DND-41 (cell line): ENCODE measurements around the gene ABCA13.

Source experiments
- ATAC-seq: fragments of 200-7000 bp; cut with Tn5 transposase; 3 replicates; pipeline ENCODE4 v1.9.1; 2021; ENCODE audit warnings: low read depth; ENCODE audit not compliant: insufficient read depth
- DNase-seq: peaks from one replicate; pipeline ENCODE4 v3.0.0-alpha.2; 2020
- H2AFZ ChIP-seq: 2 replicates; pipeline ENCODE4 v1.6.0; 2012; ENCODE audit warnings: low read depth, low read length
- H3K27ac ChIP-seq: 2 replicates; pipeline ENCODE4 v1.5.1; 2012; ENCODE audit warnings: low read length, inconsistent platforms
- H3K27me3 ChIP-seq: fragments of 200-600 bp; sonication (generic); 2 replicates; pipeline ENCODE4 v1.6.0; 2012; ENCODE audit warnings: low read length, mild to moderate bottlenecking, inconsistent platforms; ENCODE audit not compliant: insufficient read depth, poor library complexity
- H3K36me3 ChIP-seq: 2 replicates; pipeline ENCODE4 v1.5.1; 2012; ENCODE audit warnings: low read length, inconsistent platforms; ENCODE audit not compliant: insufficient read depth
- H3K4me1 ChIP-seq: 2 replicates; pipeline ENCODE4 v1.5.1; 2012; ENCODE audit warnings: mild to moderate bottlenecking, low read length; ENCODE audit not compliant: insufficient read depth
- H3K4me2 ChIP-seq: 2 replicates; pipeline ENCODE4 v1.6.0; 2012; ENCODE audit warnings: mild to moderate bottlenecking, moderate library complexity, low read length, inconsistent platforms; ENCODE audit not compliant: insufficient read depth
- H3K4me3 ChIP-seq, 2 experiments: fragments of 200-600 bp in 1 of 2; shearing (Covaris generic) in 1 of 2; 2 replicates each; pipeline ENCODE4 v1.5.1; 2012 to 2016; ENCODE audit warnings: inconsistent platforms in 2 of 2, low read length in 2 of 2, mild to moderate bottlenecking in 2 of 2, low read depth in 1 of 2, moderate library complexity in 1 of 2
- H3K79me2 ChIP-seq: 2 replicates; pipeline ENCODE4 v1.6.0; 2012; ENCODE audit warnings: low read length, inconsistent platforms; ENCODE audit not compliant: insufficient read depth
- H3K9ac ChIP-seq: 2 replicates; pipeline ENCODE4 v1.6.0; 2012; ENCODE audit warnings: low read depth, mild to moderate bottlenecking, inconsistent platforms, low read length, moderate library complexity
- H3K9me3 ChIP-seq: 2 replicates; pipeline ENCODE4 v1.5.1; 2012; ENCODE audit warnings: low read length, moderate library complexity, mild to moderate bottlenecking, inconsistent platforms; ENCODE audit not compliant: insufficient read depth, severe bottlenecking
- H4K20me1 ChIP-seq: 2 replicates; pipeline ENCODE4 v1.6.0; 2012; ENCODE audit warnings: low read length; ENCODE audit not compliant: insufficient read depth
- CTCF ChIP-seq: IDR thresholded peaks from 2 replicates; pipeline ENCODE4 v1.5.1; 2012; ENCODE audit warnings: borderline replicate concordance, low read length, moderate library complexity, mild to moderate bottlenecking; ENCODE audit not compliant: poor library complexity, severe bottlenecking; ENCODE audit errors: extremely low read depth
- EZH2 ChIP-seq: IDR thresholded peaks from 3 replicates; pipeline ENCODE4 v1.6.1; 2012; ENCODE audit warnings: borderline replicate concordance, low read depth, mild to moderate bottlenecking, moderate library complexity, low read length, inconsistent platforms; ENCODE audit not compliant: severe bottlenecking

Gene ABCA13

GRCh38 chr7:48355346-48355745, 184.1 kb downstream of the ABCA13 start:
- Histone ChIP-seq H3K27ac (no peak overlapping the region), H3K9me3 (no peaks in the 10 kb centered on the region), H3K36me3 (no peaks in the 10 kb centered on the region), H2AFZ (no peak overlapping the region), H4K20me1 (no peaks in the 10 kb centered on the region), H3K9ac (no peak overlapping the region), H3K4me1 (no peaks in the 10 kb centered on the region), H3K4me2 (no peak overlapping the region), H3K27me3 (no peaks in the 10 kb centered on the region), H3K4me3 (no peak overlapping the region), H3K79me2 (no peaks in the 10 kb centered on the region)
- DNase-seq = no peak
- TF ChIP-seq CTCF (no peak), EZH2 (no peak)
- ATAC-seq = no peak

- no peaks in the 10 kb centered on the region for H3K27me3 ChIP-seq
- no peak overlapping the region for H3K4me3 ChIP-seq
- no peak overlapping the region for H3K9ac ChIP-seq
- no peak overlapping the region for H3K4me2 ChIP-seq
- H3K36me3 ChIP-seq = no peaks in the 10 kb centered on the region
- DNase-seq (no peak), ATAC-seq (no peak)
- H4K20me1 ChIP-seq = no peaks in the 10 kb centered on the region
- no peak overlapping the region for H2AFZ ChIP-seq
- H3K79me2 ChIP-seq = no peaks in the 10 kb centered on the region
- no peak overlapping the region for H3K27ac ChIP-seq
- no peaks in the 10 kb centered on the region for H3K9me3 ChIP-seq
- no peaks in the 10 kb centered on the region for H3K4me1 ChIP-seq
- TF ChIP-seq EZH2 = no peak
- TF ChIP-seq CTCF = no peak
Measured at GRCh38 chr7:48360574-48360973, 189.3 kb downstream of the ABCA13 start.

- Histone ChIP-seq H3K36me3 (no peaks in the 10 kb centered on the region), H3K4me1 (no peaks in the 10 kb centered on the region), H3K4me3 (no peak overlapping the region), H3K79me2 (no peaks in the 10 kb centered on the region), H3K27me3 (no peaks in the 10 kb centered on the region), H2AFZ (no peak overlapping the region), H3K4me2 (no peak overlapping the region), H3K9me3 (no peaks in the 10 kb centered on the region), H3K27ac (no peak overlapping the region), H3K9ac (no peak overlapping the region), H4K20me1 (no peaks in the 10 kb centered on the region)
- no peak for TF ChIP-seq EZH2
- TF ChIP-seq CTCF = no peak
- no peak for DNase-seq
- no peak for ATAC-seq
Measured at GRCh38 chr7:48363174-48363573, 191.9 kb downstream of the ABCA13 start.

- H3K27me3 ChIP-seq = no peaks in the 10 kb centered on the region
- ATAC-seq = no peak
- H3K4me2 ChIP-seq = no peak overlapping the region
- H3K9me3 ChIP-seq = no peaks in the 10 kb centered on the region
- no peak overlapping the region for H3K4me3 ChIP-seq
- DNase-seq = no peak
- no peak overlapping the region for H2AFZ ChIP-seq
- TF ChIP-seq CTCF (no peak), EZH2 (no peak)
- no peak overlapping the region for H3K27ac ChIP-seq
- H4K20me1 ChIP-seq = no peaks in the 10 kb centered on the region
- no peak overlapping the region for H3K9ac ChIP-seq
- no peaks in the 10 kb centered on the region for H3K36me3 ChIP-seq
- no peaks in the 10 kb centered on the region for H3K4me1 ChIP-seq
- no peaks in the 10 kb centered on the region for H3K79me2 ChIP-seq
Measured at GRCh38 chr7:48365010-48365409, 193.8 kb downstream of the ABCA13 start.
